ENCODE measurements around the gene TMOD4.

Gene TMOD4

DNA sequence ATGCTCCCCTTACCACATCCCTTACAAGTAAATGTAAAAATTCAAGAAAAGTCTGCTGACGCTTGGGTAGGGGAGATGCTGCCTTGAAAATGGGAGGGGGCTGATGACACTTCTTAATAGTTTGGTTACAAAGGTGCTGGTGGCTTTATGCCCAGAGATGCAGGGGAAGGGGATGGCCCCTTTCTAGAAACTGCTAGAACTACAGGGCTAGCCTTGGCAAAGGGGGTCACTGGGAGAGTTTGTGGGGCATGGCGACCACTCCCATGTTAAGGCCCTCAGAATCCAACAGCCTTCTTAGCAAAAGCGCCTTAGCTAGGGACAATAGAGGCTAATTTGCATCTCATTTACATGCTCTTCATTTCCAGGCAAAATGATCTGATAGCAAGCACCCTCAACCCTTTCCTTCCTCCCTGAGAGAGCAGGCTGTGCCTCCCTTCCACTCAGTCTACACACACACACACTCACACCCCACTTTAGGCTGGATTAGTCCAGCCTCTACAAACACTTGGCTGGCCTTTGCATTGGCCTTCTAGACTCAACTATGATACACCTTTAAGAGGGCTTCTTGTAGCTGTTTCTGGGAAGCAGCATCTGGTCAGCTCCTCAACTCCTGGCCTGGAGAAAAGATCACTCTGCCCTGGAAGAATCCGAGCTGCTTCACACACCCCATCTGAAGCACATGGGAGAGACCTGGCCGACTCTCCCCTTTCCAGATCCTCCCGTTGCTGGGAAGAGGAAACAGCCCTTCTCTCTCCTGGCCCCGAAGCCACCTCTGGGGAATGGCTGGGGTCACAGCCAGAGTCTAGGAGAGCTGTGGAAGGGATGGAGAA, 31.1 kb downstream of the TMOD4 start:
- no peak for ATAC-seq (ENCODE audit: low read depth)
- H3K9me3 ChIP-seq (ENCODE audit: severe bottlenecking): no peaks in the 10 kb centered on the region
- H3K4me1 ChIP-seq (ENCODE audit: insufficient read depth, poor library complexity, severe bottlenecking): no peaks in the 10 kb centered on the region
- no peaks in the 10 kb centered on the region for H3K36me3 ChIP-seq (ENCODE audit: low read depth)
- H3K4me3 ChIP-seq (ENCODE audit: severe bottlenecking): no peak overlapping the region
- no peak for DNase-seq (ENCODE audit: low spot score)
- TF ChIP-seq, protein P1, sequence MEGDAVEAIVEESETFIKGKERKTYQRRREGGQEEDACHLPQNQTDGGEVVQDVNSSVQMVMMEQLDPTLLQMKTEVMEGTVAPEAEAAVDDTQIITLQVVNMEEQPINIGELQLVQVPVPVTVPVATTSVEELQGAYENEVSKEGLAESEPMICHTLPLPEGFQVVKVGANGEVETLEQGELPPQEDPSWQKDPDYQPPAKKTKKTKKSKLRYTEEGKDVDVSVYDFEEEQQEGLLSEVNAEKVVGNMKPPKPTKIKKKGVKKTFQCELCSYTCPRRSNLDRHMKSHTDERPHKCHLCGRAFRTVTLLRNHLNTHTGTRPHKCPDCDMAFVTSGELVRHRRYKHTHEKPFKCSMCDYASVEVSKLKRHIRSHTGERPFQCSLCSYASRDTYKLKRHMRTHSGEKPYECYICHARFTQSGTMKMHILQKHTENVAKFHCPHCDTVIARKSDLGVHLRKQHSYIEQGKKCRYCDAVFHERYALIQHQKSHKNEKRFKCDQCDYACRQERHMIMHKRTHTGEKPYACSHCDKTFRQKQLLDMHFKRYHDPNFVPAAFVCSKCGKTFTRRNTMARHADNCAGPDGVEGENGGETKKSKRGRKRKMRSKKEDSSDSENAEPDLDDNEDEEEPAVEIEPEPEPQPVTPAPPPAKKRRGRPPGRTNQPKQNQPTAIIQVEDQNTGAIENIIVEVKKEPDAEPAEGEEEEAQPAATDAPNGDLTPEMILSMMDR (IDR thresholded peaks at IDR 0.05; ENCODE audit: poor library complexity, severe bottlenecking): no peak
- no peaks in the 10 kb centered on the region for H3K27me3 ChIP-seq (ENCODE audit: insufficient read depth, poor library complexity, severe bottlenecking)
- no peak overlapping the region for H3K27ac ChIP-seq (ENCODE audit: poor library complexity, severe bottlenecking)

- DNase-seq (ENCODE audit: low spot score): no peak
- Histone ChIP-seq H3K27me3 (ENCODE audit: insufficient read depth, poor library complexity, severe bottlenecking) (no peaks in the 10 kb centered on the region), H3K36me3 (ENCODE audit: low read depth) (no peaks in the 10 kb centered on the region), H3K27ac (ENCODE audit: poor library complexity, severe bottlenecking) (no peak overlapping the region), H3K4me3 (ENCODE audit: severe bottlenecking) (no peak overlapping the region), H3K9me3 (ENCODE audit: severe bottlenecking) (no peaks in the 10 kb centered on the region), H3K4me1 (ENCODE audit: insufficient read depth, poor library complexity, severe bottlenecking) (no peaks in the 10 kb centered on the region)
- TF ChIP-seq, protein P1 (IDR thresholded peaks at IDR 0.05; ENCODE audit: poor library complexity, severe bottlenecking): no peak
- no peak for ATAC-seq (ENCODE audit: low read depth)
These were observed 31.8 kb downstream of the TMOD4 start for GRCh38 chr1:151143986-151144385.

GRCh38 chr1:151143057-151143435, 32.7 kb downstream of the TMOD4 start:
- Histone ChIP-seq H3K27me3 (ENCODE audit: insufficient read depth, poor library complexity, severe bottlenecking) (no peaks in the 10 kb centered on the region), H3K36me3 (ENCODE audit: low read depth) (no peaks in the 10 kb centered on the region), H3K4me1 (ENCODE audit: insufficient read depth, poor library complexity, severe bottlenecking) (no peaks in the 10 kb centered on the region), H3K9me3 (ENCODE audit: severe bottlenecking) (no peaks in the 10 kb centered on the region), H3K4me3 (ENCODE audit: severe bottlenecking) (no peak overlapping the region), H3K27ac (ENCODE audit: poor library complexity, severe bottlenecking) (no peak overlapping the region)
- DNase-seq (ENCODE audit: low spot score) (no peak), ATAC-seq (ENCODE audit: low read depth) (no peak)
- TF ChIP-seq, protein P1 (IDR thresholded peaks at IDR 0.05; ENCODE audit: poor library complexity, severe bottlenecking): no peak

DNA sequence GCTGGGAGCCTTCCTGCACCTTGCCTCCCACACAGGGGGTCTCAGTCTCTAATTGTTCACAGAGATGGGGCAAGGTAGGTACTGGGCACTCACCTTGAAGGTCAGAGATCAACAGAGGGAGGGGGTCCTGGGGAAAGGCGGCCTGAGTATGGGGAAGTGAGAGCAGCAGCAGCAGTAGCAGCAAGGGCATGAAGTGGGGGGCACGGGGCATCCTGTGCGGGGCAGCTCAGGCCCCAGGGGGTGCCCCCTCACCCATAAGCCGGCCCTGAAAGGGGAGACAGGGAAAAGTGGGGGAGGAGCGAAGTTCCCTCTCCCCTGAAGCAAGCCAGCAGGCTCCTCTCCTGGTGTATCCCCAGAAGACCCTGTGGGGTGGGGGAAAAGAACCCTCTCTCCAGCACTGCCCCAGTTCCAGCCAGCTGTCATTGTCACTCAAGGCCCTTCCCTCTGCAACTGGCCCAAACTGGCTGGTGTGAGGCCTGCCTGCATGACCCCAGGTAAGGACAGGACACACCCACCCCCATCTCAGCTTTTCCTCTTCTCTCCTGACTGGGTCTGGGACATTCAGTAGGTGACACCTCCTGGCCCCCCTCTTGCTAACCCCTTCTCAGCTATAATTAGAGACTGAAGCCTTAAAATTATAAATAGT, 33.2 kb downstream of the TMOD4 start:
- TF ChIP-seq, protein P1 (IDR thresholded peaks at IDR 0.05; ENCODE audit: poor library complexity, severe bottlenecking): no peak
- no peak for DNase-seq (ENCODE audit: low spot score)
- Histone ChIP-seq H3K36me3 (ENCODE audit: low read depth) (no peaks in the 10 kb centered on the region), H3K9me3 (ENCODE audit: severe bottlenecking) (no peaks in the 10 kb centered on the region), H3K27ac (ENCODE audit: poor library complexity, severe bottlenecking) (no peak overlapping the region), H3K4me3 (ENCODE audit: severe bottlenecking) (no peak overlapping the region), H3K4me1 (ENCODE audit: insufficient read depth, poor library complexity, severe bottlenecking) (no peaks in the 10 kb centered on the region), H3K27me3 (ENCODE audit: insufficient read depth, poor library complexity, severe bottlenecking) (no peaks in the 10 kb centered on the region)
- no peak for ATAC-seq (ENCODE audit: low read depth)

GRCh38 chr1:151137789-151138188, 38.0 kb downstream of the TMOD4 start:
- ATAC-seq (ENCODE audit: low read depth) (no peak), DNase-seq (ENCODE audit: low spot score) (no peak)
- TF ChIP-seq, protein P1 (IDR thresholded peaks at IDR 0.05; ENCODE audit: poor library complexity, severe bottlenecking): no peak
- no peaks in the 10 kb centered on the region for H3K9me3 ChIP-seq (ENCODE audit: severe bottlenecking)
- no peaks in the 10 kb centered on the region for H3K36me3 ChIP-seq (ENCODE audit: low read depth)
- H3K4me3 ChIP-seq (ENCODE audit: severe bottlenecking): no peak overlapping the region
- no peaks in the 10 kb centered on the region for H3K4me1 ChIP-seq (ENCODE audit: insufficient read depth, poor library complexity, severe bottlenecking)
- H3K27me3 ChIP-seq (ENCODE audit: insufficient read depth, poor library complexity, severe bottlenecking): no peaks in the 10 kb centered on the region
- H3K27ac ChIP-seq (ENCODE audit: poor library complexity, severe bottlenecking): no peak overlapping the region

Data from RWPE2 (cell line).